AG04449 (cell line): ENCODE data around the gene PIP4K2C.

ENCODE experiments used
- CTCF ChIA-PET: fragments of 350-600 bp; formaldehyde crosslinking; extraction: SDS; loops from one replicate; lab custom pipeline; 2021; ENCODE audit warnings: antibody characterized with exemption; lab: Yijun Ruan, JAX
- POLR2A ChIA-PET: fragments of 400-600, 350-600 bp; formaldehyde crosslinking; extraction: SDS; loops from one replicate; lab custom pipeline; 2020; ENCODE audit warnings: antibody characterized with exemption, inconsistent platforms; lab: Yijun Ruan, JAX
- DNase-seq: peaks from one replicate; pipeline ENCODE4 v3.0.0-alpha.2; 2010; ENCODE audit warnings: low read depth, low spot score
- H3K4me3 ChIP-seq: 2 replicates; pipeline ENCODE4 v1.5.1; 2011; ENCODE audit warnings: low read depth, mild to moderate bottlenecking, control low read depth, low read length
- TF ChIP-seq, protein P1 (sequence below): IDR thresholded peaks from one replicate; pipeline ENCODE4 v1.5.1; 2011; ENCODE audit warnings: mild to moderate bottlenecking, moderate library complexity, low read length, control low read depth, inconsistent platforms; ENCODE audit not compliant: insufficient read depth; ENCODE audit errors: missing control alignments

PIP4K2C gene

DNA sequence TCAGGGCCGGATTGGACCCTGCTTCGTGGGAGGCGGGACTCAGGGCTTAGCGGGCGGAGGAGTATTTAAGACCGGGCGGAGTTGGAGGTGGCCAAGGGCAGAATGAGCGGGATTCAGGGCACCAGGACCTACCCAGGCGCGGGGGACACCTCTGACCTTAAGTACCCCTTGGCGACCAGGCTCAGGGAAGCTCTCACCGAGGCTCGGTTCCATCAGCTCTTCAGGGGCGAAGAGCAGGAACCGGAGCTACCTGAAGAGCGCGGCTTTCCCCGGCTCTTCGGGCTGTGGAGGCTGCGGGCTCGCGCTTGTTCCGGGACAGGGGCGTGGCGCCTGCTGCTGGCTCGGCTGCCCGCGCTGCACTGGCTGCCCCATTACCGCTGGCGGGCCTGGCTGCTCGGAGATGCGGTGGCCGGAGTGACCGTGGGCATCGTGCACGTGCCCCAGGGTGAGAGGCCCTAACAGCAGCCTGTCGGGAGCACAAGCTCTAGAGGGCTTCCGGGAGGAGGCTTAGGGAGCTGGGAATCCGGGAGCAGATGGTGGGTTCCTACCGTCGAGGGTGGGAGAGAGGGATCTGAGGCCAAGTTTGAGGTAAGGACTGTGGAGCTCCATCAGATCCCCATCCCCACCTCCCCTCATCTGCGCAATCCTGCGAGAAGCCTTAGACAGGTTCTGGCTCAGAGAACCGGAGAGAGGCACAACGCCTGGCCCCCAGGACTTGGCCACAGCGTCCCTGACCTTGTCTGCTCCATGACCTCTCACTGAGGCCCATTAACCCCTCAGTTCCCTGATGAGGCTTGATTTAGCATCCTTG, 28.6 kb downstream of the PIP4K2C start:
- CTCF ChIA-PET = interaction anchor here (1.0 to 9.3 kb wide), 10 partner anchors 8 to 161 kb away, joined by 3 to 186 read pairs (median 14); partner anchors contain the start of genes ARHGEF25, B4GALNT1, DTX3 and GLI1
- H3K4me3 ChIP-seq = no peak overlapping the region
- POLR2A ChIA-PET = interaction anchor here (0.8 kb wide), 1 partner anchor 13 kb away, joined by 4 read pairs; the partner anchor contains the start of gene B4GALNT1
- DNase-seq = no peak
- TF ChIP-seq, protein P1, sequence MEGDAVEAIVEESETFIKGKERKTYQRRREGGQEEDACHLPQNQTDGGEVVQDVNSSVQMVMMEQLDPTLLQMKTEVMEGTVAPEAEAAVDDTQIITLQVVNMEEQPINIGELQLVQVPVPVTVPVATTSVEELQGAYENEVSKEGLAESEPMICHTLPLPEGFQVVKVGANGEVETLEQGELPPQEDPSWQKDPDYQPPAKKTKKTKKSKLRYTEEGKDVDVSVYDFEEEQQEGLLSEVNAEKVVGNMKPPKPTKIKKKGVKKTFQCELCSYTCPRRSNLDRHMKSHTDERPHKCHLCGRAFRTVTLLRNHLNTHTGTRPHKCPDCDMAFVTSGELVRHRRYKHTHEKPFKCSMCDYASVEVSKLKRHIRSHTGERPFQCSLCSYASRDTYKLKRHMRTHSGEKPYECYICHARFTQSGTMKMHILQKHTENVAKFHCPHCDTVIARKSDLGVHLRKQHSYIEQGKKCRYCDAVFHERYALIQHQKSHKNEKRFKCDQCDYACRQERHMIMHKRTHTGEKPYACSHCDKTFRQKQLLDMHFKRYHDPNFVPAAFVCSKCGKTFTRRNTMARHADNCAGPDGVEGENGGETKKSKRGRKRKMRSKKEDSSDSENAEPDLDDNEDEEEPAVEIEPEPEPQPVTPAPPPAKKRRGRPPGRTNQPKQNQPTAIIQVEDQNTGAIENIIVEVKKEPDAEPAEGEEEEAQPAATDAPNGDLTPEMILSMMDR = no peak

DNA sequence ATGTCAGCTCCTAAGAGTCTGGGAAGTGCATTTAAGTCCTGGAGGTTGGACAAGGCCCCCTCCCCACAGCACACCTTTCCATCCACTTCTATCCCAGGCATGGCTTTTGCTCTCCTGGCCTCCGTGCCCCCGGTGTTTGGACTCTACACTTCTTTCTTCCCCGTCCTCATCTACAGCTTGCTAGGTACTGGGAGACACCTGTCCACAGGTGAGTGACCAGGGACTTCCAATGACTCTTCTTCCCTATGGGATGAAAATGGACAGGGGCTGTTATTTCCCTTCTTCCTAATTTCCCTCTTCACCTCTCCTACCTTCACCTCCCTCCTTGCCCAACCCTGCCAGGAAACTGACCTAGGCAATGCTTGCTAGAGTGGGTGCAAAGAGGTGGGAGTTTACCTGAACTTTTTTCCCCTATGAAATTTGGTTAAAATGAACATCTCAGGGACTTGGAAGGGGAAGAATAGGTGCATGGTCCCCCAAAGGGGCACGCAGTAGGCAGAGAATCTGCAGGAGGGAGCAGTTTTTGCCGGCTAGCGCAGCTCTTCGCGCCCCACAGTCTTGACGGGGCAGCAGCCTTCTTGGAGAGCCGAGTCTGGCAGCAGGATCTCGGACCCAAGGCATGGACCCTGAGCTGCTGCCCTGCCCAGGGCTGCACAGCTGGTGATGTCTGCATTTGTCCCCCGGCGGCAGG, 29.4 kb downstream of the PIP4K2C start:
- ChIA-PET CTCF (interaction anchor here (0.7 to 9.3 kb wide), 15 partner anchors 9 to 162 kb away, joined by 3 to 186 read pairs (median 6); partner anchors contain the start of genes ARHGEF25, B4GALNT1, DTX3 and GLI1), POLR2A (interaction anchor here (1.1 kb wide), 1 partner anchor 9 kb away, joined by 5 read pairs; the partner anchor contains the start of gene ARHGEF25)
- TF ChIP-seq, protein P1 = no peak
- DNase-seq = no peak
- no peak overlapping the region for H3K4me3 ChIP-seq

DNA sequence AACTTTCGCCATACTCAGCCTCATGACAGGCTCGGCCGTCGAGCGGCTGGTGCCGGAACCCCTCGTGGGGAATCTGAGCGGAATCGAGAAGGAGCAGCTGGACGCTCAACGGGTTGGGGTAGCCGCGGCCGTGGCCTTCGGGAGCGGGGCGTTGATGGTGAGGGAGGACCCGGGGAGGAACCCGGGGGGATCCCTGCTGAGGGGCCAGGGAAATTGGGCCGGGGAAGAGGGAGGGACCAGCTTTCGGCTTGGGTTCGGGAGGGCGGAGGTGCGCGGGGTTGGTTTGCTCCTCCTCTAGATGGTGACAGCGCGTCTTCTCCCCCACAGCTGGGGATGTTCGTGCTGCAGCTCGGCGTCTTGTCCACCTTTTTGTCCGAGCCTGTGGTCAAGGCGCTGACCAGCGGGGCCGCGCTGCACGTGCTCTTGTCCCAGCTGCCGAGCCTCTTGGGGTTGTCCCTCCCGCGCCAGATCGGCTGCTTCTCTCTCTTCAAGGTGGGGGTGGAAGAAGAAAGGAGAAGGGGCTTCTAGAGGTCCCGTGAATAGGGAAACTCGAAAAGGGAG, 30.0 kb downstream of the PIP4K2C start:
- ChIA-PET CTCF (interaction anchor here (0.7 to 9.3 kb wide), 13 partner anchors 9 to 162 kb away, joined by 3 to 186 read pairs (median 8); partner anchors contain the start of genes ARHGEF25, B4GALNT1, DTX3 and GLI1), POLR2A (interaction anchor here (1.1 kb wide), 1 partner anchor 10 kb away, joined by 5 read pairs; the partner anchor contains the start of gene ARHGEF25)
- DNase-seq = no peak
- peak overlapping the region; percentile 50 for H3K4me3 ChIP-seq
- TF ChIP-seq, protein P1 = no peak

DNA sequence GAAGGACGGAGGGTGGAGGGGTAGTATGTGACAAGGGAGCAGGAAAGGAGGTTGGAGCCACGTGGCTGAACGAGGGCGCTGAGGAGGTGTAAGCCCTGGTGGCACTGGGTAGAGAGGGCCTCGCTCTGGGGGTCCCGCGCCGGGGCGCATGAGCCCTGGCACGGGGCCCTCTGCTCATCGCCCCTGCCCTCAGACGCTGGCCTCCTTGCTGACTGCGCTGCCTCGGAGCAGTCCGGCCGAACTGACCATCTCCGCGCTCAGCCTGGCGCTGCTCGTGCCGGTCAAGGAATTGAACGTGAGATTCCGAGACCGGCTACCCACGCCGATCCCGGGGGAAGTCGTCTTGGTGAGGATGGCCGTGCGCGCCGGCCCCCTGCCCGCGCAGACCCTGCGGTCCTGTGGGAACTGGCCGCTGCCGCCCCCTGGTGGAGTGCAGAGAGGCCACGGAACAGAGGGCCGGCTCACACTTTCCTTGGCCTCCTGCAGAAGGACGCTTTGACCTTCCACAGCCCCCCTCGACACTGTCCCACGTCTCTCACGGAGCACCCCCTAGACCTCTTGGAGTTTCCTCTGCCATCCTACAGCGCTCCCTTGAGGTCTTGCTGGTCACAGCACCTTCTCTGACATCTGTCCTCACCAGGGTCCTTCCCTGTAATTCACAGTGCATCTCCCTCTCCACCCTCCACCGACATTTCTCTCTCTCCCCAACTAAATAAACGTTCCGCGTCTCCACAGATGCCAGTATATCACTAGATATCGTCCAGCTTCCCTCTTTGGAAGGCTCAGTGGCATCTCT, 30.7 kb downstream of the PIP4K2C start:
- TF ChIP-seq, protein P1 = peak; percentile 92
- CTCF ChIA-PET = interaction anchor here (0.7 to 9.3 kb wide), 25 partner anchors 8 to 163 kb away, joined by 3 to 186 read pairs (median 5); partner anchors contain the start of genes ARHGEF25, B4GALNT1, GLI1 and OS9
- peak overlapping the region; percentile 50 for H3K4me3 ChIP-seq
- DNase-seq = no peak
- POLR2A ChIA-PET = no interaction called here

DNA sequence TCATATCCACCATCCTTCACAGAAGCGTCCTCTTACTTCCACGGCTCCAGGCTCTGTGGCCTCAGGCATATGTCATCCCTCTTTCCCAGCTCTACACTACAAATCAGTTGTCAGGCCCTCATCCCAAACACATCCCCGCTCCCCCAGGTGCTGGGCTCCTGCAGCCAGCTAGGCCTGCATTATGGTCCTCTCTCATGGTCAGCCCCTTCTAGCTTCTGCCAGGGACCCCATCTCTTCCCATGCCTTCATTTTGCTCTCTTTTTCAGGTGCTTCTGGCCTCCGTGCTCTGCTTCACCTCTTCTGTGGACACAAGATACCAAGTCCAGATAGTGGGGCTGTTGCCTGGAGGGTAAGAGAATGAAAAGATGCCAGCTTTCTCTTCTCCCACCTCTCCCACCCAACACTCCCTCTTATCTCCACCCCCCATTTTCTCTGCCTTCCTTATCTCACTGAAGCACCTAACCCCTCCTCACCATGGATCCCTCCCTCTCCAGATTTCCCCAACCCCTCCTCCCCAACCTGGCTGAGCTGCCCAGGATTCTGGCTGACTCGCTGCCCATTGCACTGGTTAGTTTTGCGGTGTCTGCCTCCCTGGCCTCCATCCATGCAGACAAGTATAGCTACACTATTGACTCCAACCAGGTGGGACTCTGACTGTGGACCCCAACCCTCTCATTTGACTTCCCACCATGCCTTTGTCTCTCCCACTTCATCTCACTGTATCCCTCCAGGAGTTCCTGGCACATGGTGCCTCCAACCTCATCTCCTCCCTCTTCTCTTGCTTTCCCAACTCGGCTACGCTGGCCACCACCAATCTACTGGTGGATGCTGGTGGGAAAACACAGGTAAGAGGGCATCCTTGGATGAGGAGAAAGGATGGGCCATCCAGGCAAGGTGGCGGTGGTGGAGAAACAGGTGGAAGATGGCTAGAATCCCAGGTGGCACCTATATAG, 31.6 kb downstream of the PIP4K2C start:
- TF ChIP-seq, protein P1 = no peak
- ChIA-PET CTCF (interaction anchor here (0.9 to 9.3 kb wide), 20 partner anchors 8 to 164 kb away, joined by 3 to 186 read pairs (median 5); partner anchors contain the start of genes ARHGEF25, B4GALNT1, GLI1 and OS9), POLR2A (no interaction called here)
- no peak for DNase-seq
- no peak overlapping the region for H3K4me3 ChIP-seq
